Measurements from ENCODE around the gene LYPD6B.

DNA sequence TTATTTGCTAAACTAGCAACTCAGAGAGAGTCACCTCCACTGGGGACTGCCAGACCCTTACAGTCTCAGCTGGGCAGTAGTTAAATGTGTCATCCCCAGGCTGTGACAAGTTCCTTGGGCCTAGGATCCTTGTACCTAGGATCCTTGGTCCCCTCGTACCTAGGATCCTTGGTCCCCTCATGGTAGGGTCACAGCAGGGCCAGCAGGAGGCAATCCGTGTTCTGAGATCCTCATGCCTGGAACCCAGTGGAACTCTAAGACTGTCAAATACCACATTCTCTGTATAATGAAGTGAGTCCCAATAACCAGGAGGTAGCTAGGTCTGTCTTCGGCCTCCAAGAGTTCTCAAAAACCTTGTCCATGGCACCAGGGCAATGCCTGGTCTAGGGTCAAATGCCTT lies 60.8 kb downstream of the LYPD6B start:
- TF ChIP-seq POLR2A (IDR thresholded peaks at IDR 0.05), result no peak
- no peak for TF ChIP-seq CTCF (IDR thresholded peaks at IDR 0.05)

All from lower leg skin (tissue), 3 donors.